PC-9 (cell line): ENCODE data around the gene SDK1.

Experiments
- EZH2 ChIP-seq: fragments of 200-600 bp; sonication (generic); IDR thresholded peaks from 2 replicates; pipeline ENCODE4 v1.8.0; 2017; ENCODE audit warnings: antibody characterized with exemption, low read depth
- TF ChIP-seq, protein P1 (sequence below): fragments of 200-600 bp; sonication (generic); conservative IDR thresholded peaks from 2 replicates; pipeline ENCODE4 v1.6.1; 2017; ENCODE audit warnings: mixed run types, antibody characterized with exemption, mild to moderate bottlenecking, moderate library complexity

DNA sequence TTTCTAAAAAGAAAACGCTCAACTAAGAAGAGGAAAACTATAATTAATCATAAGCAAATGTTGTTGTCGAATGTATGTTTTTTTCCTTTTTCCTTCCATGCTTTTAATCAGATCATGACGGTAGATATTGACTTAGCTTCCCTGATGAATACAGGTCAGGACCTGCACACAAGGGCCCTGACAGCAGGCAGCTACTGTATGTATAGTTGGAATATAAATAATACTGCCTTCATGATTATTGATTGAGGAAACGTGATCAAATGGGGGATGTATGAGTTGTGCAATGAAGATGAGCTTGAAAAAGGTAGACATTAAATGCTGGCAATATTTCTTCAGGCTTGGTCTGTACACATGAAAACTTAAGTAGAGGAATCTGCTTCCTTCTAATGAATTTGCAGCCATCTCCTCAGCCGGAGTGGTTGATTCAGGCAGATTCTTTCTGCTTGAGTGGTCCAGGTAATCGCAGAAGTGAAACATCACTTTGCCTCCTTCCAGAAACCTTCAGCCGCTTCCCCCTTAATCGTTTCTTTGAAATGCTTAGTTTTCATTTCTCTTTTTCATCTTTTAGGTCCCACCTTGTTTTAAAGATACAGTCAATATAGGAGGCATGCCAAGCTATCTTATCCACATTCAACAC lies 656.5 kb downstream of the SDK1 start:
- TF ChIP-seq, protein P1, sequence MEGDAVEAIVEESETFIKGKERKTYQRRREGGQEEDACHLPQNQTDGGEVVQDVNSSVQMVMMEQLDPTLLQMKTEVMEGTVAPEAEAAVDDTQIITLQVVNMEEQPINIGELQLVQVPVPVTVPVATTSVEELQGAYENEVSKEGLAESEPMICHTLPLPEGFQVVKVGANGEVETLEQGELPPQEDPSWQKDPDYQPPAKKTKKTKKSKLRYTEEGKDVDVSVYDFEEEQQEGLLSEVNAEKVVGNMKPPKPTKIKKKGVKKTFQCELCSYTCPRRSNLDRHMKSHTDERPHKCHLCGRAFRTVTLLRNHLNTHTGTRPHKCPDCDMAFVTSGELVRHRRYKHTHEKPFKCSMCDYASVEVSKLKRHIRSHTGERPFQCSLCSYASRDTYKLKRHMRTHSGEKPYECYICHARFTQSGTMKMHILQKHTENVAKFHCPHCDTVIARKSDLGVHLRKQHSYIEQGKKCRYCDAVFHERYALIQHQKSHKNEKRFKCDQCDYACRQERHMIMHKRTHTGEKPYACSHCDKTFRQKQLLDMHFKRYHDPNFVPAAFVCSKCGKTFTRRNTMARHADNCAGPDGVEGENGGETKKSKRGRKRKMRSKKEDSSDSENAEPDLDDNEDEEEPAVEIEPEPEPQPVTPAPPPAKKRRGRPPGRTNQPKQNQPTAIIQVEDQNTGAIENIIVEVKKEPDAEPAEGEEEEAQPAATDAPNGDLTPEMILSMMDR: no peak
- TF ChIP-seq EZH2: no peak
